Suppressor macrophage (primary cell): ENCODE data around the gene FBXL4.

Experiments used
- DNase-seq, 4 experiments: peaks; one replicate each; pipeline ENCODE4 v3.0.0-alpha.2; 2020 to 2022

The FBXL4 gene

GRCh38 chr6:98824162-98824901 lies 123.4 kb downstream of the FBXL4 start:
- no peak for DNase-seq

- no peak for DNase-seq
Observed at GRCh38 chr6:98823428-98824161, 124.2 kb downstream of the FBXL4 start.

GRCh38 chr6:98821756-98822405 lies 125.9 kb downstream of the FBXL4 start:
- DNase-seq, result no peak
